ENCODE results near the gene HHIPL2. TPM values are rescaled to one million over a fixed set of nuclear protein-coding genes. Genes with fewer than 3 reads are reported as not detected.

Gene HHIPL2
- total RNA-seq, 1 donor = 0.72 TPM

DNA sequence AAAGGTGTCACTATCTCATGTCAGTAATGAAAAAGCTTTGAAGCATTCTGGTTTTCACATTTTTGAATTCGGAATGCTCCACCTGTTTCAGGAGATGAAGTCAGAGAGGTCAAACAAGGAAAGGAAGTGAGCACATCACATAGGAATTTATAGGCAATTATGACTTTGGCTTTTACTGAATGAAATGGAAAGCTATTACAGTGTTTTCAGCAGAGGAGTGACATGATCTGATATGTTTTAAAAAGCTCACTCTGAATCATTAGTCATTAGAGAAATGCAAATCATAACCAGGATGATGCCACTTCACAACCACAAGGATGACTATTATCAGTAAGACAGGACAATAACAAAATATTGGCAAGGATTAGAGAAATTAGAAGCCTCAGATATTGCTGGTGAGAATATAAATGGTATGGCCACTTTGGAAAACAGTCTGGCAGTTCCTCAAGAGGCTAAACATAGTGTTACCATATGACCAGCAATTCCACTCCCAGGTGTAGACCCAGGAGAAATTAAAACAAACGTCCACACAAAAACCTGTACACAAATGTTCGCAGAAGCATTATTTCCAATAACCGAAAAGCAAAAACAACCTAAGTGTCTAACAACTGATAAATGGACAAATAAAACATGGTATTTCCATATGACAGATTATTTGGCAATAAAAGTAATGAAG is 34.3 kb upstream of the HHIPL2 start:
- no peaks in the 10 kb centered on the region for H3K9me3 ChIP-seq (ENCODE audit: low read depth, low read length)
- peak overlapping the region; percentile 15 for H3K27ac ChIP-seq (ENCODE audit: low read depth, low read length)
- H4K20me1 ChIP-seq (ENCODE audit: insufficient read depth, low read length) = peaks cover 3% of the 10 kb centered on the region
- TF ChIP-seq, protein P1, sequence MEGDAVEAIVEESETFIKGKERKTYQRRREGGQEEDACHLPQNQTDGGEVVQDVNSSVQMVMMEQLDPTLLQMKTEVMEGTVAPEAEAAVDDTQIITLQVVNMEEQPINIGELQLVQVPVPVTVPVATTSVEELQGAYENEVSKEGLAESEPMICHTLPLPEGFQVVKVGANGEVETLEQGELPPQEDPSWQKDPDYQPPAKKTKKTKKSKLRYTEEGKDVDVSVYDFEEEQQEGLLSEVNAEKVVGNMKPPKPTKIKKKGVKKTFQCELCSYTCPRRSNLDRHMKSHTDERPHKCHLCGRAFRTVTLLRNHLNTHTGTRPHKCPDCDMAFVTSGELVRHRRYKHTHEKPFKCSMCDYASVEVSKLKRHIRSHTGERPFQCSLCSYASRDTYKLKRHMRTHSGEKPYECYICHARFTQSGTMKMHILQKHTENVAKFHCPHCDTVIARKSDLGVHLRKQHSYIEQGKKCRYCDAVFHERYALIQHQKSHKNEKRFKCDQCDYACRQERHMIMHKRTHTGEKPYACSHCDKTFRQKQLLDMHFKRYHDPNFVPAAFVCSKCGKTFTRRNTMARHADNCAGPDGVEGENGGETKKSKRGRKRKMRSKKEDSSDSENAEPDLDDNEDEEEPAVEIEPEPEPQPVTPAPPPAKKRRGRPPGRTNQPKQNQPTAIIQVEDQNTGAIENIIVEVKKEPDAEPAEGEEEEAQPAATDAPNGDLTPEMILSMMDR (IDR thresholded peaks at IDR 0.05; ENCODE audit: extremely low read depth, low read depth, low read length) = no peak
- no peak overlapping the region for H3K4me2 ChIP-seq (ENCODE audit: insufficient read depth, low read length)
- H3K4me1 ChIP-seq (ENCODE audit: insufficient read depth, low read length) = peaks cover 7% of the 10 kb centered on the region
- no peak overlapping the region for H3K4me3 ChIP-seq (ENCODE audit: insufficient read depth, low read length)
- H3K27me3 ChIP-seq (ENCODE audit: insufficient read depth, low read length) = no peaks in the 10 kb centered on the region
- H3K79me2 ChIP-seq (ENCODE audit: insufficient read depth, low read length) = peaks cover 18% of the 10 kb centered on the region
- DNase-seq (ENCODE audit: insufficient read length, low spot score, missing footprints) = peak; percentile 37
- H3K36me3 ChIP-seq (ENCODE audit: insufficient read depth, low read length) = peaks cover 30% of the 10 kb centered on the region
- H2AFZ ChIP-seq (ENCODE audit: low read length) = no peak overlapping the region

DNA sequence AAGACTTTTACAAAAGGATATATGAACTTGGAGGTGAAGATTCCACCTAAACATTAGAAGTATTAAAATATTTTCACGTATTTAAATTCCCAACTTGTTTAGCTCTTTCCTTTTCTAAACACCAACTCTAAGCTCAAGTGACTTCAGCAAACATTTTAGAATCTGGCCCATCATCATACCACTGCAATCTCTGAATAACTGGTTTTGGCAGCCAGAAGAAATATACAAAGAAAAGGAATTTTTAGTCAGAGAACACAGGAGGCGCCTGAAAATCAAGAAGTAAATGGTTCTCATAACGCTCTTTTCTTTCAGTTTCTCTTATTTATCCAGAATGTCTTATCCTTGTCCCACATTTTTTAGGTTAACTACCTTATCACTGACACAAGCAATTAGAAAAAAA is 31.4 kb upstream of the HHIPL2 start:
- H3K79me2 ChIP-seq (ENCODE audit: insufficient read depth, low read length) = peaks cover 4% of the 10 kb centered on the region
- H3K36me3 ChIP-seq (ENCODE audit: insufficient read depth, low read length) = peaks cover 18% of the 10 kb centered on the region
- H3K4me2 ChIP-seq (ENCODE audit: insufficient read depth, low read length) = no peak overlapping the region
- H3K9me3 ChIP-seq (ENCODE audit: low read depth, low read length) = no peaks in the 10 kb centered on the region
- H3K4me1 ChIP-seq (ENCODE audit: insufficient read depth, low read length) = peaks cover 7% of the 10 kb centered on the region
- no peaks in the 10 kb centered on the region for H3K27me3 ChIP-seq (ENCODE audit: insufficient read depth, low read length)
- peaks cover 3% of the 10 kb centered on the region for H4K20me1 ChIP-seq (ENCODE audit: insufficient read depth, low read length)
- TF ChIP-seq, protein P1 (IDR thresholded peaks at IDR 0.05; ENCODE audit: extremely low read depth, low read depth, low read length) = no peak
- H3K27ac ChIP-seq (ENCODE audit: low read depth, low read length) = no peak overlapping the region
- no peak overlapping the region for H3K4me3 ChIP-seq (ENCODE audit: insufficient read depth, low read length)
- DNase-seq (ENCODE audit: insufficient read length, low spot score, missing footprints) = no peak
- no peak overlapping the region for H2AFZ ChIP-seq (ENCODE audit: low read length)

DNA sequence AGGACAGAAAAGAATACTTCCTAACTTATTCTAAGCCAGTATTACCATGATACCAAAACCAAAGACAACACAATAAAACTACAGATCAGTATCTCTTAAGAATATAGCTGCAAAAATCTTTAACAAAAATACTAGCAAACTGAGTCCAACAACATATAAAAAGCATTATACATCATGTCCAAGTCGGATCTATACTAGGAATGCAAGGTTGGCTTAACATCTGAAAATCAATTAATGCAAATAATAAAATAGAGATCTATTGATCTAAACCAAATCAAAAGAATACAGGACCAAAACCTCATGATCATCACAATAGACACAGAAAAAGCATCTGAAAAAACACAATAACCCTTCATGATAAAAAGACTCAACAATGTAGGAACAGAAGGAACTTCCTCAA is 22.9 kb upstream of the HHIPL2 start:
- H3K36me3 ChIP-seq (ENCODE audit: insufficient read depth, low read length) = peaks cover 13% of the 10 kb centered on the region
- H3K27me3 ChIP-seq (ENCODE audit: insufficient read depth, low read length) = no peaks in the 10 kb centered on the region
- no peaks in the 10 kb centered on the region for H3K4me1 ChIP-seq (ENCODE audit: insufficient read depth, low read length)
- H4K20me1 ChIP-seq (ENCODE audit: insufficient read depth, low read length) = no peaks in the 10 kb centered on the region
- H3K79me2 ChIP-seq (ENCODE audit: insufficient read depth, low read length) = no peaks in the 10 kb centered on the region
- TF ChIP-seq, protein P1 (IDR thresholded peaks at IDR 0.05; ENCODE audit: extremely low read depth, low read depth, low read length) = no peak
- H3K9me3 ChIP-seq (ENCODE audit: low read depth, low read length) = no peaks in the 10 kb centered on the region
- no peak overlapping the region for H3K27ac ChIP-seq (ENCODE audit: low read depth, low read length)
- no peak for DNase-seq (ENCODE audit: insufficient read length, low spot score, missing footprints)
- H2AFZ ChIP-seq (ENCODE audit: low read length) = no peak overlapping the region
- H3K4me2 ChIP-seq (ENCODE audit: insufficient read depth, low read length) = no peak overlapping the region
- no peak overlapping the region for H3K4me3 ChIP-seq (ENCODE audit: insufficient read depth, low read length)

DNA sequence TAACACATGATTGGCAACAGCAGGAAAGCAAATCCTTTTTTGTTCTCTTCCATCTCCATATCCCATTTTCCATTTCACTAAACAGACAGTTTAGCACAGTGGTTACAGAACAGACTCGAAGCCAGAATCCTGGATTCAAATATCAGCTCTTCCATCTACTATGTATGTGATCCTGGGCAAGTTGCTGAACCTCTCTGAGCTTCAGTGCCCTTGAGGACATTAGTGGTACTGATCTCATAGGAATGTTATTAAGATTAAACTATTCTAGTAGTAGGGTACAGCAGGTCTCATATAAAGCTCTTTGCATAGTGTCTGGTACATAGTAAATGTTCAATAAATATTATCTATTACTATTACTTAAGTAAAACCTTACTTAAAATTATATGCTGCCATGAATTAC is 13.8 kb upstream of the HHIPL2 start:
- TF ChIP-seq, protein P1 (IDR thresholded peaks at IDR 0.05; ENCODE audit: extremely low read depth, low read depth, low read length) = no peak
- Histone ChIP-seq H2AFZ (ENCODE audit: low read length) (no peak overlapping the region), H3K79me2 (ENCODE audit: insufficient read depth, low read length) (no peaks in the 10 kb centered on the region), H4K20me1 (ENCODE audit: insufficient read depth, low read length) (no peaks in the 10 kb centered on the region), H3K27me3 (ENCODE audit: insufficient read depth, low read length) (no peaks in the 10 kb centered on the region), H3K4me2 (ENCODE audit: insufficient read depth, low read length) (no peak overlapping the region), H3K9me3 (ENCODE audit: low read depth, low read length) (no peaks in the 10 kb centered on the region), H3K36me3 (ENCODE audit: insufficient read depth, low read length) (peaks cover 16% of the 10 kb centered on the region), H3K4me3 (ENCODE audit: insufficient read depth, low read length) (no peak overlapping the region), H3K27ac (ENCODE audit: low read depth, low read length) (no peak overlapping the region), H3K4me1 (ENCODE audit: insufficient read depth, low read length) (no peaks in the 10 kb centered on the region)
- DNase-seq (ENCODE audit: insufficient read length, low spot score, missing footprints) = no peak

Measured in osteoblast (primary cell).